HepG2 (cell line): Measurements from ENCODE around the gene THRSP. TPM values are rescaled to one million over a fixed set of nuclear protein-coding genes. Genes with fewer than 3 reads are reported as not detected.
A peak's percentile ranks its signal among the peaks of the same experiment; 100 is the strongest.

Experiments
- ADNP ChIP-seq: sonication (generic); formaldehyde crosslinking; IDR thresholded peaks from 2 replicates; pipeline ENCODE4 v1.4.0; 2020; ENCODE audit warnings: missing genetic modification reagents
- ARID4A ChIP-seq: sonication (generic); formaldehyde crosslinking; IDR thresholded peaks from 2 replicates; pipeline ENCODE4 v1.5.0; 2020; ENCODE audit warnings: mild to moderate bottlenecking, missing genetic modification reagents, borderline replicate concordance
- BORCS8-MEF2B ChIP-seq: sonication (generic); formaldehyde crosslinking; IDR thresholded peaks from 2 replicates; pipeline ENCODE4 v1.8.0; 2022; ENCODE audit warnings: mild to moderate bottlenecking, missing genetic modification reagents
- FOXC1 ChIP-seq: sonication (generic); formaldehyde crosslinking; IDR thresholded peaks from 2 replicates; pipeline ENCODE4 v1.8.0; 2022; ENCODE audit warnings: mild to moderate bottlenecking, missing genetic modification reagents, borderline replicate concordance
- FOXO4 ChIP-seq: sonication (generic); formaldehyde crosslinking; conservative IDR thresholded peaks from 2 replicates; pipeline ENCODE4 v1.8.1; 2023; ENCODE audit warnings: missing genetic modification reagents
- HOXD1 ChIP-seq: sonication (generic); formaldehyde crosslinking; IDR thresholded peaks from 2 replicates; pipeline ENCODE4 v1.5.0; 2020; ENCODE audit warnings: missing genetic modification reagents
- NONO ChIP-seq, 2 experiments: fragments of 450-650 bp in 1 of 2; sonication (generic) in 1 of 2; formaldehyde crosslinking in 1 of 2; IDR thresholded peaks in 1 of 2; conservative IDR thresholded peaks in 1 of 2; 2 replicates each; pipeline versions ENCODE4 v1.6.1 to v1.8.0; 2017 to 2022; ENCODE audit warnings: mild to moderate bottlenecking in 1 of 2, missing genetic modification reagents in 1 of 2, moderate library complexity in 1 of 2
- SIN3B ChIP-seq: fragments of 150-350 bp; IDR thresholded peaks from 2 replicates; pipeline ENCODE4 v1.6.1; 2014; ENCODE audit warnings: low read length
- SP4 ChIP-seq: sonication (generic); formaldehyde crosslinking; IDR thresholded peaks from 2 replicates; pipeline ENCODE4 v1.8.1; 2023; ENCODE audit warnings: mild to moderate bottlenecking, missing genetic modification reagents
- TMF1 ChIP-seq: sonication (generic); formaldehyde crosslinking; IDR thresholded peaks from 2 replicates; pipeline ENCODE4 v1.8.1; 2022; ENCODE audit warnings: low read depth, missing genetic modification reagents
- U2AF1 ChIP-seq: fragments of 200-400 bp; formaldehyde crosslinking; optimal IDR thresholded peaks from 2 replicates; pipeline ENCODE3; 2017; ENCODE audit warnings: mild to moderate bottlenecking, low read depth, low read length
- ZBTB34 ChIP-seq: sonication (generic); formaldehyde crosslinking; IDR thresholded peaks from 2 replicates; pipeline ENCODE4 v1.8.0; 2022; ENCODE audit warnings: mild to moderate bottlenecking, missing genetic modification reagents
- ZNF205 ChIP-seq: IDR thresholded peaks from 2 replicates; pipeline ENCODE4 v1.6.1; 2018; ENCODE audit warnings: missing biosample characterization, missing genetic modification reagents
- ZNF235 ChIP-seq: sonication (generic); formaldehyde crosslinking; IDR thresholded peaks from 2 replicates; pipeline ENCODE4 v1.8.1; 2023; ENCODE audit warnings: mild to moderate bottlenecking, missing genetic modification reagents, borderline replicate concordance
- ZNF350 ChIP-seq: sonication (generic); formaldehyde crosslinking; IDR thresholded peaks from 2 replicates; pipeline ENCODE4 v1.4.0; 2020; ENCODE audit warnings: mild to moderate bottlenecking, low read depth, missing genetic modification reagents, borderline replicate concordance
- ZNF546 ChIP-seq: sonication (generic); formaldehyde crosslinking; conservative IDR thresholded peaks from 2 replicates; pipeline ENCODE4 v1.8.1; 2023; ENCODE audit warnings: mild to moderate bottlenecking, missing genetic modification reagents
- ZNF703 ChIP-seq: sonication (generic); formaldehyde crosslinking; IDR thresholded peaks from 2 replicates; pipeline ENCODE4 v1.5.1; 2020; ENCODE audit warnings: missing genetic modification reagents, mild to moderate bottlenecking, moderate library complexity, borderline replicate concordance
- ZNF780A ChIP-seq: sonication (generic); formaldehyde crosslinking; IDR thresholded peaks from 2 replicates; pipeline ENCODE4 v1.8.0; 2022; ENCODE audit warnings: mild to moderate bottlenecking, missing genetic modification reagents, moderate library complexity
- ZSCAN30 ChIP-seq: sonication (generic); formaldehyde crosslinking; IDR thresholded peaks from 2 replicates; pipeline ENCODE4 v1.5.0; 2020; ENCODE audit warnings: mild to moderate bottlenecking, missing genetic modification reagents
- polyA plus RNA-seq, 8 experiments: library from polyadenylated mRNA; depleted of rRNA in 3 of 8; stranded (reverse) in 7 of 8; unstranded in 1 of 8; fragments of >200 nt; fragmentation: Illumina TruSeq in 4 of 8; extraction: Trizol in 4 of 8; gene quantifications; 2 replicates each; pipeline versions ENCODE4 v1.2.1 to v1.2.3, GENCODE V29; 2011 to 2016; ENCODE audit warnings: low read depth in 4 of 8, missing spikeins in 1 of 8, mixed read lengths in 1 of 8; ENCODE audit not compliant: insufficient read depth in 1 of 8
- total RNA-seq, 5 experiments: library from RNA; depleted of rRNA; stranded (reverse); fragments of >200 nt; fragmentation: Illumina TruSeq; extraction: Trizol; gene quantifications; 2 replicates each; pipeline ENCODE4 v1.2.3, GENCODE V29; 2016; ENCODE audit warnings: low read depth in 1 of 5
- TF ChIP-seq, protein P1 (sequence below): IDR thresholded peaks from 2 replicates; pipeline ENCODE4 v1.6.1; 2018; ENCODE audit warnings: missing genetic modification reagents

THRSP gene
- total and polyA plus RNA-seq, 2 of the 13 experiments (the other 11 are each of a cell fraction or from before 2014, with no cell fraction given): 0.13 to 0.58 TPM

GRCh38 chr11:78022397-78023396 is 41.0 kb upstream of the THRSP start, which contains the start of gene KCTD14 (continued):
- TF ChIP-seq FOXO4 (no peak), U2AF1 (no peak), NONO (IDR thresholded peaks at IDR 0.05) (no peak), NONO (CRISPR knock-in tag; conservative IDR thresholded peaks at IDR 0.05) (peak; percentile 74), ADNP (CRISPR knock-in tag) (no peak), FOXC1 (CRISPR knock-in tag) (0 out of 2 replicates have a peak, but pooled peaks have one; percentile 6), ZBTB34 (peak; percentile 47; the same call in 1 of the 2 replicates), ZNF780A (CRISPR knock-in tag) (no peak; the same call in 1 of the 2 replicates), SIN3B (no peak), ZSCAN30 (CRISPR knock-in tag) (no peak), TMF1 (CRISPR knock-in tag) (no peak), ZNF546 (CRISPR knock-in tag) (0 out of 2 replicates have a peak, but pooled peaks have one; percentile 66), BORCS8-MEF2B (CRISPR knock-in tag) (peak; percentile 77; the same call in 1 of the 2 replicates), ZNF235 (CRISPR knock-in tag) (0 out of 2 replicates have a peak, but pooled peaks have one; percentile 52), HOXD1 (CRISPR knock-in tag) (no peak), ZNF350 (CRISPR knock-in tag) (peak; percentile 85), ZNF205 (CRISPR knock-in tag) (0 out of 2 replicates have a peak, but pooled peaks have one; percentile 31), ZNF703 (CRISPR knock-in tag) (no peak), ARID4A (peak; percentile 36; the same call in 1 of the 2 replicates), SP4 (CRISPR knock-in tag) (peak; percentile 45)
- TF ChIP-seq, protein P1, sequence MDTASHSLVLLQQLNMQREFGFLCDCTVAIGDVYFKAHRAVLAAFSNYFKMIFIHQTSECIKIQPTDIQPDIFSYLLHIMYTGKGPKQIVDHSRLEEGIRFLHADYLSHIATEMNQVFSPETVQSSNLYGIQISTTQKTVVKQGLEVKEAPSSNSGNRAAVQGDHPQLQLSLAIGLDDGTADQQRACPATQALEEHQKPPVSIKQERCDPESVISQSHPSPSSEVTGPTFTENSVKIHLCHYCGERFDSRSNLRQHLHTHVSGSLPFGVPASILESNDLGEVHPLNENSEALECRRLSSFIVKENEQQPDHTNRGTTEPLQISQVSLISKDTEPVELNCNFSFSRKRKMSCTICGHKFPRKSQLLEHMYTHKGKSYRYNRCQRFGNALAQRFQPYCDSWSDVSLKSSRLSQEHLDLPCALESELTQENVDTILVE (CRISPR knock-in tag): 0 out of 2 replicates have a peak, but pooled peaks have one; percentile 22
